Right ventricle myocardium inferior (tissue), 1 donor: ENCODE results near the gene NHERF1. TPM values are rescaled to one million over a fixed set of nuclear protein-coding genes. Genes with fewer than 3 reads are reported as not detected.

Experiments
- ATAC-seq: fragments of 200-7000 bp; cut with Tn5 transposase; one replicate; pipeline ENCODE4 v1.9.1; 2020; ENCODE audit warnings: mild to moderate bottlenecking, moderate library complexity
- DNase-seq: peaks from one replicate; pipeline ENCODE4 v3.0.0; 2021; ENCODE audit errors: missing footprints
- intact Hi-C: fragments of 100-400 bp; cut with DNase I; formaldehyde crosslinking; loops from one replicate; pipeline ENCODE4 v1.11.0; 2022
- long read RNA-seq: library from polyadenylated mRNA; unstranded; transcript quantifications from one replicate; pipeline ENCODE4 v2.0.0, GENCODE V29; 2021
- total RNA-seq: library from RNA; stranded (reverse); fragmentation: NEBNext Ultra II Directional; extraction: Animal tissue kit (Norgen Biotek cat#: 25700); gene quantifications from one replicate; pipeline ENCODE4 v1.2.1, GENCODE V29; 2021
- donor health status: DM: no; HTN: yes; CAD: no; lungs with severe emphysema.

The NHERF1 gene
- total RNA-seq, result 15.9 TPM
- long read RNA-seq, transcript SLC9A3R1-201 (6 exons, 1,969 nt), result major isoform, 7 of 7 reads
- long read RNA-seq, partial matches to known transcripts, result 0 of 7 reads
- long read RNA-seq, other reads (novel, unspliced or antisense), result 0 of 7 reads

GRCh38 chr17:74748529-74749278, at the start of gene NHERF1:
TSS of gene NHERF1 (plus strand) at chr17:74748628. CDS start at chr17:74748847, 219 bp downstream.
- peak; percentile 98 for DNase-seq
- intact Hi-C loops, result no loop called here
- peak; percentile 98 for ATAC-seq

GRCh38 chr17:74699236-74699635, 49.2 kb upstream of the NHERF1 start:
- intact Hi-C loops, result no loop called here
- no peak for DNase-seq
- no peak for ATAC-seq

- intact Hi-C loops, result no loop called here
- no peak for ATAC-seq
- DNase-seq, result no peak
Observed at GRCh38 chr17:74702116-74702871, 46.1 kb upstream of the NHERF1 start.

- ATAC-seq, result no peak
- intact Hi-C loops, result no loop called here
- no peak for DNase-seq
Observed at GRCh38 chr17:74703311-74703710, 45.1 kb upstream of the NHERF1 start.

GRCh38 chr17:74704544-74704943, 43.9 kb upstream of the NHERF1 start:
- no peak for ATAC-seq
- intact Hi-C loops, result no loop called here
- DNase-seq, result no peak

- no peak for DNase-seq
- ATAC-seq, result no peak
- intact Hi-C loops, result no loop called here
Observed at GRCh38 chr17:74711058-74711824, 37.2 kb upstream of the NHERF1 start.

- intact Hi-C loops, result no loop called here
- no peak for ATAC-seq
- no peak for DNase-seq
Observed at GRCh38 chr17:74712301-74712700, 36.1 kb upstream of the NHERF1 start.

GRCh38 chr17:74712756-74713155, 35.7 kb upstream of the NHERF1 start, which contains the start of gene CD300LF:
TSS of gene CD300LF (minus strand) at chr17:74712923. CDS start at chr17:74712866, 57 bp downstream.
- intact Hi-C loops, result no loop called here
- DNase-seq, result peak; percentile 85

GRCh38 chr17:74713171-74713755, 35.2 kb upstream of the NHERF1 start:
- intact Hi-C loops, result no loop called here

More at GRCh38 chr17:74712756-74713155, 35.7 kb upstream of the NHERF1 start, which contains the start of gene CD300LF:
- ATAC-seq, result peak; percentile 60

GRCh38 chr17:74715144-74715543, 33.3 kb upstream of the NHERF1 start:
- ATAC-seq, result no peak
- intact Hi-C loops, result no loop called here
- no peak for DNase-seq

More at GRCh38 chr17:74713171-74713755, 35.2 kb upstream of the NHERF1 start:
- DNase-seq (no peak), ATAC-seq (no peak)

GRCh38 chr17:74720506-74720905, 27.9 kb upstream of the NHERF1 start:
- ATAC-seq (no peak), DNase-seq (no peak)
- intact Hi-C loops, result no loop called here

- DNase-seq (no peak), ATAC-seq (no peak)
- intact Hi-C loops, result no loop called here
Observed at GRCh38 chr17:74722782-74723181, 25.6 kb upstream of the NHERF1 start.

GRCh38 chr17:74723891-74724290, 24.5 kb upstream of the NHERF1 start:
- intact Hi-C loops, result no loop called here
- no peak for ATAC-seq
- no peak for DNase-seq

GRCh38 chr17:74725111-74725510, 23.3 kb upstream of the NHERF1 start:
- intact Hi-C loops, result no loop called here
- DNase-seq, result no peak
- no peak for ATAC-seq

GRCh38 chr17:74728033-74728701, 20.3 kb upstream of the NHERF1 start:
- intact Hi-C loops, result no loop called here
- no peak for ATAC-seq
- DNase-seq, result no peak

- no peak for ATAC-seq
Observed at GRCh38 chr17:74728702-74729075, 19.7 kb upstream of the NHERF1 start.

GRCh38 chr17:74729368-74729767, 19.1 kb upstream of the NHERF1 start:
- ATAC-seq (no peak), DNase-seq (no peak)
- intact Hi-C loops, result no loop called here

More at GRCh38 chr17:74728702-74729075, 19.7 kb upstream of the NHERF1 start:
- intact Hi-C loops, result no loop called here
- DNase-seq, result no peak

GRCh38 chr17:74729866-74730265, 18.6 kb upstream of the NHERF1 start:
- intact Hi-C loops, result no loop called here
- ATAC-seq, result no peak

More at GRCh38 chr17:74729866-74730265, 18.6 kb upstream of the NHERF1 start:
- DNase-seq, result no peak
